Peyer's patch (tissue), 4 donors: ENCODE results near the gene RRBP1.

Source experiments
- POLR2A ChIP-seq, 2 donors: fragments of 450-650 bp; IDR thresholded peaks; one replicate each; pipeline ENCODE4 v1.5.1; 2017; ENCODE audit warnings: antibody characterized with exemption in 2 of 2, mild to moderate bottlenecking in 2 of 2, moderate library complexity in 2 of 2
- TF ChIP-seq, protein P1 (sequence below), 6 experiments: fragments of 450-650 bp in 4 of 6; fragments of 200-600 bp in 2 of 6; sonication (generic) in 1 of 6; IDR thresholded peaks; one replicate each; pipeline ENCODE4 v1.5.1; 2017 to 2019; ENCODE audit warnings: antibody characterized with exemption in 6 of 6, mild to moderate bottlenecking in 3 of 6, moderate library complexity in 1 of 6

DNA sequence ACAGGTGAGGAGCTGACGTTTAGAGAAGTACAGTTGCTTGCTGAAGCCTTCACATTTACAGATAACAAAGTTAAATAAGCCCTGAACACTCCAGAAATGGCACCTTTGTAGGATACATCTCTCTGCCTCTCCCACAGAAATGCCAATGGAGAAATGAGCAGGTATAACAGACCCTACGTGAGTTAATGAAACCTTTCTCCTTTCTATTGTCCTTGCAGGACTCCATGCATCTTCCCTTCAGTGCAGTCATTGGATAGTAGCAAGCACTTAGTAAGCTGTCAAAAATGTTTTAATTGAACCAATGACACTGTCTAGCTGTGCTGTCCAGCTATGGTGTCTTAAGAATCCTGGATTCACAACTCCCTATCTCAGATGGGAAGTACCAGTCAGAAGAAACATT lies 8.1 kb upstream of the RRBP1 start:
- TF ChIP-seq, protein P1, sequence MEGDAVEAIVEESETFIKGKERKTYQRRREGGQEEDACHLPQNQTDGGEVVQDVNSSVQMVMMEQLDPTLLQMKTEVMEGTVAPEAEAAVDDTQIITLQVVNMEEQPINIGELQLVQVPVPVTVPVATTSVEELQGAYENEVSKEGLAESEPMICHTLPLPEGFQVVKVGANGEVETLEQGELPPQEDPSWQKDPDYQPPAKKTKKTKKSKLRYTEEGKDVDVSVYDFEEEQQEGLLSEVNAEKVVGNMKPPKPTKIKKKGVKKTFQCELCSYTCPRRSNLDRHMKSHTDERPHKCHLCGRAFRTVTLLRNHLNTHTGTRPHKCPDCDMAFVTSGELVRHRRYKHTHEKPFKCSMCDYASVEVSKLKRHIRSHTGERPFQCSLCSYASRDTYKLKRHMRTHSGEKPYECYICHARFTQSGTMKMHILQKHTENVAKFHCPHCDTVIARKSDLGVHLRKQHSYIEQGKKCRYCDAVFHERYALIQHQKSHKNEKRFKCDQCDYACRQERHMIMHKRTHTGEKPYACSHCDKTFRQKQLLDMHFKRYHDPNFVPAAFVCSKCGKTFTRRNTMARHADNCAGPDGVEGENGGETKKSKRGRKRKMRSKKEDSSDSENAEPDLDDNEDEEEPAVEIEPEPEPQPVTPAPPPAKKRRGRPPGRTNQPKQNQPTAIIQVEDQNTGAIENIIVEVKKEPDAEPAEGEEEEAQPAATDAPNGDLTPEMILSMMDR (IDR thresholded peaks at IDR 0.05): no peak
- TF ChIP-seq POLR2A (IDR thresholded peaks at IDR 0.05): no peak
